ENCODE results near the gene ANKRD42. TPM values are rescaled to one million over a fixed set of nuclear protein-coding genes. Genes with fewer than 3 reads are reported as not detected.

The ANKRD42 gene
- total and polyA plus RNA-seq, 2 donors (not counting 3 experiments of a cell fraction or from before 2014, with no cell fraction given), result 3.3 to 6.6 TPM

- DNase-seq (ENCODE audit: low read depth, low spot score), result no peak
- Histone ChIP-seq H3K9ac (replicated peaks; ENCODE audit: extremely low read depth, insufficient read depth, low read length) (no peak overlapping the region), H3K27ac (ENCODE audit: insufficient read depth, low read depth, low read length) (no peak overlapping the region), H3K27me3 (ENCODE audit: control insufficient read depth in 2 of 2, insufficient read depth in 2 of 2, low read length in 2 of 2) (no peaks in the 10 kb centered on the region), H3K36me3 (ENCODE audit: control insufficient read depth in 2 of 2, extremely low read depth in 1 of 2, insufficient read depth in 2 of 2, low read length in 2 of 2) (no peaks in the 10 kb centered on the region), H3K4me2 (ENCODE audit: insufficient read depth, low read length) (no peak overlapping the region), H3K4me1 (ENCODE audit: control insufficient read depth, extremely low read depth, insufficient read depth, low read length) (no peaks in the 10 kb centered on the region), H2AFZ (ENCODE audit: low read depth, low read length) (no peak overlapping the region), H3K79me2 (ENCODE audit: control insufficient read depth, insufficient read depth, low read length) (no peaks in the 10 kb centered on the region), H3K4me3 (replicated peaks in 1 of 3; ENCODE audit: insufficient read depth in 1 of 3, low read depth in 1 of 3, low read length in 3 of 3) (no peak overlapping the region), H3K9me1 (replicated peaks; ENCODE audit: control insufficient read depth, extremely low read depth, insufficient read depth, low read length) (no peaks in the 10 kb centered on the region), H4K20me1 (replicated peaks; ENCODE audit: control insufficient read depth, extremely low read depth, insufficient read depth, low read length) (no peaks in the 10 kb centered on the region), H3K9me3 (replicated peaks; ENCODE audit: control insufficient read depth, insufficient read depth, low read length) (no peaks in the 10 kb centered on the region)
- POLR2A ChIA-PET, result no interaction called here
- dilution Hi-C loops (cut with MboI; ENCODE audit: extremely low pct_ligation_motif_present, low sequenced_read_pairs), result no loop called here
- intact Hi-C loops (cut with micrococcal nuclease), result no loop called here
- no peak for FAIRE-seq
- TF ChIP-seq POLR2A (IDR thresholded peaks at IDR 0.05; ENCODE audit: low read depth, low read length) (no peak), GATA2 (IDR thresholded peaks at IDR 0.05; ENCODE audit: insufficient read depth, insufficient read length, low read depth, low read length) (no peak), FOS (IDR thresholded peaks at IDR 0.05; ENCODE audit: borderline replicate concordance, insufficient read depth, low read length) (no peak)
- TF ChIP-seq, protein P1, sequence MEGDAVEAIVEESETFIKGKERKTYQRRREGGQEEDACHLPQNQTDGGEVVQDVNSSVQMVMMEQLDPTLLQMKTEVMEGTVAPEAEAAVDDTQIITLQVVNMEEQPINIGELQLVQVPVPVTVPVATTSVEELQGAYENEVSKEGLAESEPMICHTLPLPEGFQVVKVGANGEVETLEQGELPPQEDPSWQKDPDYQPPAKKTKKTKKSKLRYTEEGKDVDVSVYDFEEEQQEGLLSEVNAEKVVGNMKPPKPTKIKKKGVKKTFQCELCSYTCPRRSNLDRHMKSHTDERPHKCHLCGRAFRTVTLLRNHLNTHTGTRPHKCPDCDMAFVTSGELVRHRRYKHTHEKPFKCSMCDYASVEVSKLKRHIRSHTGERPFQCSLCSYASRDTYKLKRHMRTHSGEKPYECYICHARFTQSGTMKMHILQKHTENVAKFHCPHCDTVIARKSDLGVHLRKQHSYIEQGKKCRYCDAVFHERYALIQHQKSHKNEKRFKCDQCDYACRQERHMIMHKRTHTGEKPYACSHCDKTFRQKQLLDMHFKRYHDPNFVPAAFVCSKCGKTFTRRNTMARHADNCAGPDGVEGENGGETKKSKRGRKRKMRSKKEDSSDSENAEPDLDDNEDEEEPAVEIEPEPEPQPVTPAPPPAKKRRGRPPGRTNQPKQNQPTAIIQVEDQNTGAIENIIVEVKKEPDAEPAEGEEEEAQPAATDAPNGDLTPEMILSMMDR (IDR thresholded peaks at IDR 0.05; ENCODE audit: extremely low read depth in 1 of 2, insufficient read depth in 1 of 2, low read depth in 1 of 2, low read length in 2 of 2), result no peak
- CTCF ChIA-PET, result interaction anchor here (1.0 to 1.3 kb wide), 2 partner anchors 31 to 306 kb away, joined by 3 to 6 read pairs; no protein-coding TSS in a partner anchor
- BruUV-seq (replicated peaks), result no TSS peak
Measured at GRCh38 chr11:83219095-83219494, 25.6 kb downstream of the ANKRD42 start.

GRCh38 chr11:83220260-83220659 is 26.7 kb downstream of the ANKRD42 start:
- dilution Hi-C loops (cut with MboI; ENCODE audit: extremely low pct_ligation_motif_present, low sequenced_read_pairs) (no loop called here), intact Hi-C loops (cut with micrococcal nuclease) (no loop called here)
- Histone ChIP-seq H3K79me2 (ENCODE audit: control insufficient read depth, insufficient read depth, low read length) (no peaks in the 10 kb centered on the region), H3K4me2 (ENCODE audit: insufficient read depth, low read length) (no peak overlapping the region), H3K27me3 (ENCODE audit: control insufficient read depth in 2 of 2, insufficient read depth in 2 of 2, low read length in 2 of 2) (no peaks in the 10 kb centered on the region), H3K9me3 (replicated peaks; ENCODE audit: control insufficient read depth, insufficient read depth, low read length) (no peaks in the 10 kb centered on the region), H3K4me1 (ENCODE audit: control insufficient read depth, extremely low read depth, insufficient read depth, low read length) (no peaks in the 10 kb centered on the region), H3K9me1 (replicated peaks; ENCODE audit: control insufficient read depth, extremely low read depth, insufficient read depth, low read length) (no peaks in the 10 kb centered on the region), H3K9ac (replicated peaks; ENCODE audit: extremely low read depth, insufficient read depth, low read length) (no peak overlapping the region), H3K4me3 (replicated peaks in 1 of 3; ENCODE audit: insufficient read depth in 1 of 3, low read depth in 1 of 3, low read length in 3 of 3) (no peak overlapping the region), H3K27ac (ENCODE audit: insufficient read depth, low read depth, low read length) (no peak overlapping the region), H3K36me3 (ENCODE audit: control insufficient read depth in 2 of 2, extremely low read depth in 1 of 2, insufficient read depth in 2 of 2, low read length in 2 of 2) (no peaks in the 10 kb centered on the region), H4K20me1 (replicated peaks; ENCODE audit: control insufficient read depth, extremely low read depth, insufficient read depth, low read length) (no peaks in the 10 kb centered on the region), H2AFZ (ENCODE audit: low read depth, low read length) (no peak overlapping the region)
- FAIRE-seq (no peak), DNase-seq (ENCODE audit: low read depth, low spot score) (no peak)
- BruUV-seq (replicated peaks), result no TSS peak
- ChIA-PET CTCF (no interaction called here), POLR2A (no interaction called here)
- TF ChIP-seq, protein P1 (IDR thresholded peaks at IDR 0.05; ENCODE audit: extremely low read depth in 1 of 2, insufficient read depth in 1 of 2, low read depth in 1 of 2, low read length in 2 of 2), result no peak
- TF ChIP-seq EZH2 (IDR thresholded peaks at IDR 0.05; ENCODE audit: borderline replicate concordance, low read depth, low read length, severe bottlenecking) (no peak), POLR2AphosphoS5 (IDR thresholded peaks at IDR 0.05; ENCODE audit: insufficient read depth, low read depth, low read length) (no peak), FOS (IDR thresholded peaks at IDR 0.05; ENCODE audit: borderline replicate concordance, insufficient read depth, low read length) (no peak), POLR2A (IDR thresholded peaks at IDR 0.05; ENCODE audit: low read depth, low read length) (no peak)
- TF ChIP-seq, protein P2, sequence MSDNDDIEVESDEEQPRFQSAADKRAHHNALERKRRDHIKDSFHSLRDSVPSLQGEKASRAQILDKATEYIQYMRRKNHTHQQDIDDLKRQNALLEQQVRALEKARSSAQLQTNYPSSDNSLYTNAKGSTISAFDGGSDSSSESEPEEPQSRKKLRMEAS (IDR thresholded peaks at IDR 0.05; ENCODE audit: insufficient read depth, insufficient read length), result no peak
